ENCODE results near the gene UBE2K.
"Not testable (repeated sequence)": the region's sequence is repeated elsewhere in the genome, so short reads cannot be mapped to it uniquely, and the experiment has no call there.

The UBE2K gene

GRCh38 chr4:39731908-39732307 is 34.0 kb downstream of the UBE2K start:
- no peak for DNase-seq

GRCh38 chr4:39732728-39733127 is 34.8 kb downstream of the UBE2K start:
- no peak for DNase-seq

- DNase-seq: not testable (repeated sequence)
Measured at GRCh38 chr4:39739591-39739990, 41.7 kb downstream of the UBE2K start.

GRCh38 chr4:39741401-39741800 is 43.5 kb downstream of the UBE2K start:
- DNase-seq: no peak

GRCh38 chr4:39745920-39746319 is 48.0 kb downstream of the UBE2K start:
- no peak for DNase-seq

GRCh38 chr4:39750216-39750615 is 52.3 kb downstream of the UBE2K start:
- DNase-seq: no peak

GRCh38 chr4:39754309-39754708 is 56.4 kb downstream of the UBE2K start:
- DNase-seq: no peak

- no peak for DNase-seq
Measured at GRCh38 chr4:39756159-39756558, 58.2 kb downstream of the UBE2K start.

- no peak for DNase-seq
Measured at GRCh38 chr4:39758176-39758575, 60.2 kb downstream of the UBE2K start.

GRCh38 chr4:39759569-39759968 is 61.6 kb downstream of the UBE2K start:
- DNase-seq: no peak

GRCh38 chr4:39761005-39761667 is 63.2 kb downstream of the UBE2K start:
- no peak for DNase-seq

GRCh38 chr4:39763714-39764572 is 66.0 kb downstream of the UBE2K start:
- no peak for DNase-seq

GRCh38 chr4:39770005-39770404 is 72.1 kb downstream of the UBE2K start:
- no peak for DNase-seq

GRCh38 chr4:39770471-39770870 is 72.5 kb downstream of the UBE2K start:
- no peak for DNase-seq

GRCh38 chr4:39770969-39771724 is 73.2 kb downstream of the UBE2K start:
- DNase-seq: no peak

- DNase-seq: not testable (repeated sequence)
Measured at GRCh38 chr4:39781988-39782387, 84.1 kb downstream of the UBE2K start.

GRCh38 chr4:39785083-39785482 is 87.1 kb downstream of the UBE2K start:
- DNase-seq: no peak

- no peak for DNase-seq
Measured at GRCh38 chr4:39786838-39787237, 88.9 kb downstream of the UBE2K start.

GRCh38 chr4:39792128-39792527 is 94.2 kb downstream of the UBE2K start:
- no peak for DNase-seq

GRCh38 chr4:39792529-39792928 is 94.6 kb downstream of the UBE2K start:
- DNase-seq: no peak

- not testable (repeated sequence) for DNase-seq
Measured at GRCh38 chr4:39792976-39793375, 95.0 kb downstream of the UBE2K start.

GRCh38 chr4:39802005-39802404 is 104.1 kb downstream of the UBE2K start:
- no peak for DNase-seq

- peak; percentile 31 for DNase-seq
Measured at GRCh38 chr4:39808231-39808749, 110.4 kb downstream of the UBE2K start.

Data from DMS53 (cell line).